GM19397 (cell line): ENCODE measurements around the gene SPECC1L.
"Not testable (repeated sequence)": the region's sequence is repeated elsewhere in the genome, so short reads cannot be mapped to it uniquely, and the experiment has no call there.

Source experiments
- ATAC-seq: cut with Tn5 transposase; IDR thresholded peaks from one replicate; pipeline ENCODE4 v1.9.1; 2021; ENCODE audit warnings: mild to moderate bottlenecking, moderate library complexity; ENCODE audit not compliant: unreplicated experiment

SPECC1L gene

DNA sequence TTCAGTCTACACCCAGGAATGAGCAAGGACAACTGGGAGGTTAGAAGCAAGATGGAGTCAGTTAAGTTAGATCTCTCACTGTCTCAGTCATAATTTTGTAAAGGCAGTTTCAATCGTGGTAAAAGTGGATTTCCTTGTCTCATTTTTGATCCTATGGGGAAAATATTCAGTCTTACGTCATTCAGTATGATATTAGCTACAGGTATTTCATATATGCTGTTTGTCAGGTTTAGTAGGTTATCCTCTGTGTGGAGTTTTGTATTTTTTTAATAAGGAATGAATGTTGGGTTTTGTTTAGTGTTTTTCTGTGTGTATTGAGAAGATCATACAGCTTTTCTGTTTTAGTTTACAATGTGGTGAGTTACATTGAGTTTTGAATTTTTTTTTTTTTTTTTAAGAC, 11.8 kb downstream of the SPECC1L start:
- ATAC-seq = no peak

DNA sequence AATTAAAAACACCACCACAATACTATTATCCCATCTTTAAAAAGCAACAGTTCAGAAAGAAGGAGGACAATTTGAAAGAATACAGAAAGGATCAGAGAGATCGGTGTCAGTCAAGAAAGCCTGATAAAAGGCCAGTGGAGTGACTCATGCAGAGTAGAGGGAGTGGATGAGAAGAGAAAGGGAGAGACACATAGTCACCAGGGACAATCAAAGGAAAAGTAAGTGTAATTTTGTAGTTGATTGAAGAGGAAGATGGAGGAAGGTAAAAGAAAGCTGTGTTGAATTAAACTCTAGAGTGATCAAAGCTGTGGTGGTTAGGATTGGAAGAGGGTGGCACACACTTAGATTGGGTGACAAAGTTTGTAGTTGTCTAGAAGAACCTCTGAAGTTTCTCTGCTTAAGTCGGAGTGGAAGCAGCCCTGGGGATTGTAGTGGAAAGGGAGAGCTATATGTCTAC, 14.1 kb downstream of the SPECC1L start:
- ATAC-seq = no peak

DNA sequence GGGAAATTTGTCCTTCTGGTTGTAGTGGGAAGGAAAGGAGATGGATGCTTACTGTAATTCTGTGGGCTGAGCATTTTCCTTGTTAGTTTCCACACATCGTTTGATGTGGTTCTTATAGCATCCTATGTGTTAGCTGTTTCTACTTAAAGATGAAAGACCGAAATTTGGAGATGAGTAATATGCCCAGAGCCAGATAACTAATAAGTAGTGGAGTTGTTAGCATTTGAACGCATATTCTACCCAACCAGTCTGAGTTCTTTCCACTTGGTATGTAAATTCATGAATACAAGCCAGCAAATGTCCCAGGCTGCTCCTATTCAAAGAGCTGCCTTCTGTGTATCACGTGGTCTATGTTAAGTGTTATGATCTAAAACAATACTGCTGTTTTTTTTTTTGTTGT, 14.6 kb downstream of the SPECC1L start:
- ATAC-seq = no peak

DNA sequence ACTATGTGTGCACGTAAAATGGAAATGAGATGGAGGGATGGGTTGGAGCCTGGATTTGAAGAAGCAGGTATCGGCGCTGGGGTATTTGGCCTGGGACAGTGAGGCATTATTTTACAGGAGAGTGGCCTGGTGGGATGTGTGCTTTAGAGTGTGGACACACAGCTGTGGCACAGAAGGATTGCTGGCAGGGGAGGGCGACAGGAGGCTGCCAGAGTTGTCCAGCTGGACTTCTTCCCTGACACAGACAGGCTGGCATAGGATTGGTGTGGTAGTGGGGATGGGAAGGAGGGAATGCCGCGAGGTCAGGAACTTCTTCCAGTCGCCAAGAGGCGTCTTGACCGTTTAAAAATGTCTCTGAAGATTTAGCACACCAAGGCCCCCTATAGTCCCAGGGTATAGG, 16.6 kb downstream of the SPECC1L start:
- ATAC-seq = not testable (repeated sequence)

DNA sequence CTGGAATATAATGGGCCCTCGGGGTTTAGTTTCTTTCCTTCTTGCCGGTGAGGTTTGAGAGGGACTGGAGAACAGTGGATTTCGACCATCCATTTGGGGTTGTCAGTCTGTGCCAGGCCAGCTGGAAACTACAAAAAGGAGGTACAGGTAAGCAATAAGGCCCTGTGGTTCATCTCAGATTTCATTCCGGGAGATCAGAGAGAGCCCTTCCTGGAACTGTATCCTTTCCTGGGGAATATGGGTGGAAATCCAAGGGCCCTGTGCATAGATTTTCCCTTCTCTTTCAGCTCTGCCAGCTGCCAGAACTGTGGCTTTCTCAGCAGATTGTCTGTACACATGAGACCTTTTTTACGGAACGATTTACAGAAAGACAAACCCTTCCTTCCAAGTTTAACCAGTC, 17.2 kb downstream of the SPECC1L start:
- ATAC-seq = not testable (repeated sequence)

DNA sequence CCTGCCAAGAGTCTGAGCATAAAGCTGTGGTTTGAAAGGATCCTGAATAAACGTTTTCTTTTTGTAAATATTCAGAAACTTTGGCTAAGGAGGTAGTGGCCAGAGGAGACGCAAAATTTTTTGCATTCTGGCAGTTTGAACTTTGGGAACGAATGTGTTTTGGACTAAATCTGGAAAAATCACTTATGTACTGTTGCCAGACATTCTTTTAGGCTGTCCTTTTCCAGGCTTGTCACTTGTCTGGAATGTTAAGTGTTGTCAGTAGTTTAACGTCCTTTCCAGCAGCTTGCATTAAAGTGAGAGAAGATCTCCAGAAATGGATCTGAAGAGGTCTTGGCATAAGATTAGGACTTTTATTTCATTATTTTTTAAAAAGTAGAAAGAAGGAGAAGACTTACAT, 18.5 kb downstream of the SPECC1L start:
- ATAC-seq = no peak

DNA sequence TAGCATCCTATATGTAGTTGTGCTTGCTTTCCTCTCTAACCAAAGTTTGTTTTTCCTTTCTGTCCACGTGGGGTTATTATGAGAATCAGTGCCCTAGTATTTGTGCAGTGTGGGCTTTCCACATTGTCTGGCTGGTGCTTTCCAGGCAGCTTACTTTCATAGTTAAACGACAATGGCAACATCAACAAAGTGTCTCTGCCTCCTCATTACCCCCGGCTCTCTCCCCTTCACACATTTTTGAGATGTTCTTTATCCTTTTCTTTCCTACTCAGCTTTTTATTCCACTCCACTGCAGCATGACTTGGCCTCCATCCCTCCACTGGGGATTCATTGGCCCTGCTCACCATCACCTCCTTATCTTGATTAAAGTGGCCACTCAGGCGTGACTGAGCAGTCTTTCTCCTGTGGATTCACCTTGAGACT, 19.1 kb downstream of the SPECC1L start:
- ATAC-seq = no peak

DNA sequence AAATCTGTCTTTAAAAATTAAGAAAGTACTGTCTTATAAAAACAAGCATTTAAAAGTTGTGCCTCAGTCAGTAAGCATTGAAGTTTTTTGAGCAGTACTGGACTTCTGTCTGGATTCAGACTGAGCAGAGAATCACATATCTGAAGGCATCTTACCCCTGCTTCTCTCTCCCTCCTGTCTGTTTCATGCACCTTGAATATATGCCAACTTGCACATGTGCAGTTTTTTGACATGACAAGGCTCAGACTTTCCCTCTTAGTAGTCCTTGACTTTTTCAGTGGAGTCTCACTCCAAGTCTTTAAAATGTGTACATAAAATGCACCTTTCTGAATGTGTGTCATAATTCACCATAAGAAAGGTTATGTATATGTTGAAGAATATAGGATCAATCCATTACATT, 19.8 kb downstream of the SPECC1L start:
- ATAC-seq = no peak

DNA sequence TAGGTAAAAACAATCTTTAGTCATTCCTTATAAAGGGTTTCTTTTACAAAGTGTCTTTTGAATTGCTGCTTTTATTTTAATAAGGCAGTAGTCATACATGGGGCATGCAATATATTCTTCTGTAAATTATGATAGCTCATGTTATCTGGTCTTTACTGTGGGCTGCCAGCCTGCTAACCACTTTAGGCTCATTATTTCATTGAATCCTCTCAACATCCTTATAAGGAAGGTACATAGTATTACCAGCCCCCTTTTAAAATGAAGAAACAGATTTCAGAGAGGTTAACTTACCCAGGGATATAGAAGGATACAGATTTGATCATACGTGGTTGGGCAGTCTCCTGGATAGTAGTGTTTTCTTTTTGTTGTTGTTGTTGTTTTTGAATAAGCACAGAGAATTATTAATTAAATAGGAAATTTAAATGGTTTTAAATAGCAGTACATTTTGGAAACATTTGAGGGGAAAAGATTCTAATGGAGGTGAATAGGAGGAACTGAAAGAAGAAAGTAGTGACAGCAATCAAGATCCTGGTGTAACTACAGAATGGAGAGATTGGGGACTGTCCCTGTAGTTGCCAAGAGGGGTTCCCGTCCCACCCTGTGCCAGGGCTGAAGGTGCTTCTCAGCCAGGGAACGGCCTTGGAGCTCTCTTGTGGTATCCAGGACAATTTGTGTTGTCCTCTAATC, 21.0 kb downstream of the SPECC1L start:
- no peak for ATAC-seq

DNA sequence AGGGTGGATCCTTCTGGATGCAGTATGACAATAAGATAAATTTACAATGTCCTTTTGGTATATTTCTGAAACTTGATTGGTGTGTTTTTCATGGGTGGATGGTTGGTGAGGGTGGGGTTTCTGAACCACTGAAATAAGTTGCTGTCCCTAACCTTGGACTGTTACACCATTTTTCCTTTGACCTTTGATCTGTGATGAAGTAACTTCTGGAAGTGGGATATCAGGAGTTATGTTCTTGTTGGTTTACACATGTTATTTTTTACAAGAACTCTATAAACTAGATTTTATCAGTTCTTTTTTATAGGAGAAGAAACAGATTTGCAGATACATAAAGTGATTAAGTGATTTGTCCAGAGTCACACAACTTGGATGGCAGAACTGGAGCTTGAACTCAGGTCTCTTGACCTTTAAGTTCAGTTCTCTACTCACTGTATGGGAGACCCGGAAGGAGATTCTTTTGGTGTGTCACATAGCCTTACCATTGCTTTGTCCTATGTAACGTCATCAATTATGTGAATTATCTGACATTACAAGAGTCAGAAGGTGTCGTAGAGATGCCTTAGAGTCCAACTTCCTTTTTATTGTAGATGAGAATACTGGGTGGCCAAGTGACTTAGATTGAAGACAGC, 21.7 kb downstream of the SPECC1L start:
- ATAC-seq = not testable (repeated sequence)

DNA sequence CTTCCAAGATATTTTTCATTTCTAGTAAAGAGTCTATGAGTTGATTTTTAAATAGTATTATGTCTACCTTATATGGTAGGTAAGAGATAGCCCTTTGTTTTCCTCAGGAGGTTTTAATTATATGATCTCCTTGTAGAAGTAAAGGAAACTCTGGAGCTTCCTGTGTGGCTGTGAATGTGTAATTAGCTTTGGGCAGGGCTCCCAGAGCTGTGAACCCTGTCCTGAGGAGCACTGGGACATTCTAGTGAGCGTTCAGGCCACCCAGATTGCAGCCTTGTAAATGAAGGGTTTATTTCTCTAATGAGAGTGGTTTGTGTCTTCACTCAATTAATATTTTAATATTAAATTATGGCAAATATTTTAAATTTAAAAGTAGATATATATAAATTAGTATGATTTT, 24.3 kb downstream of the SPECC1L start:
- not testable (repeated sequence) for ATAC-seq

DNA sequence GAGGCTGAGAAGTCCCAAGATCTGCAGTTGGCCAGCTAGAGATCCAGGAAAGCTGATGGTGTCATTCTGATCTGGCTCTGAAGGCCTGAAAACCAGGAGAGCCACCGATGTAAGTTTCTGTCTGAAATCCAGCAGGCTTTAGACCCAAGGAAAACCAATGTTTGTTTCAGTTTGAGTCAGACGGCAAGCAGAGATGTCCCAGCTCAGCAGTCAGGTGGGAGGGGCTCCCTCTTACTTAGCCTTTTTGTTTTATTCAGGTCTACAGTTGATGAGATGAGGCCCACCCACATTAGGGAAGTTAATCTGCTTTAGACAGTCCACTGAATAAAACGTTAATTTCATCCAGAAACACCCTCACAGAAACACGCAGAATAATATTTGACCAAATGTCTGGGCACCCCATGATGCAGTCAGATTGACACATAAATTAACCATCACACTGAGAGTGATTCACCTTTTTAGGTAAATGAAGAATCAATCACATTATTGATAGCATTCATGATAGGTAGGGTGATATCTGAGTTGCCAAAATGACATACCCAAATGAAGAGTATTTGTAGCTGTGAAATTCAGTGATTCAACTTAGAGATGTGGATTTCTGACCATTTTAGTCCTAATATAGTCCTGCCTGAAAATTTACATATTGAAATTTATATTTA, 28.0 kb downstream of the SPECC1L start:
- not testable (repeated sequence) for ATAC-seq

DNA sequence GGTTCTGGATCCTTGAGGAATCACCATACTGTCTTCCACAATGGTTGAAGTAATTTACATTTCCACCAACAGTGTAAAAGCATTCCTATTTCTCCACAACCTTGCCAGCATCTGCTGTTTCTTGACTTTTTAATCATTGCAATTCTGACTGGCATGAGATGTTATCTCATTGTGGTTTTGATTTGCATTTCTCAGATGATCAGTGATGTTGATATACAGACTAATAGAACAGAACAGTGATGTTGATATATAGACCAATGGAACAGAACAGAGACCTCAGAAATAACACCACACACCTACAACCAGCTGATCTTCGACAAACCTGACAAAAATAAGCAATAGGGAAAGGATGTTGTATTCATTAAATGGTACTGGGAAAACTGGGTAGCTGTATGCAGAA, 29.9 kb downstream of the SPECC1L start:
- not testable (repeated sequence) for ATAC-seq

DNA sequence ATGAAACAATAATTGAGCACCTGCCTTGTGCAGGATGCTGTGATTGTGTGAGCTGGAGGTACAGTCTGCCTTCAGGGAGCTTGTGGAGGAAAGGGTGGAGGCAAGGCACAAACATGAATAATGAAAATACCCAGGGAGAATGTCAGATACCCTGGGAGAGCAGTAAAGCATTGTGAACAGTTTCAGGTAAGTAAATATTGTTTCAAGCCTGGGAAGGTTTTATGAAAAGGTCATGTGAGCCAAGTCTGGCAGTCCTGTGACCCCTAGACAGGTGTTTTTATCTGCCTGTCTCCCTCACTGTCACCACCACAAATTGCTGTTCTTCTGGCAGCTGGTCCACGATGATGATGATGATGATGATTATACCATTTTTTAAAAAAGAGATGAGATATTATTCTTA, 32.0 kb downstream of the SPECC1L start:
- ATAC-seq = no peak

DNA sequence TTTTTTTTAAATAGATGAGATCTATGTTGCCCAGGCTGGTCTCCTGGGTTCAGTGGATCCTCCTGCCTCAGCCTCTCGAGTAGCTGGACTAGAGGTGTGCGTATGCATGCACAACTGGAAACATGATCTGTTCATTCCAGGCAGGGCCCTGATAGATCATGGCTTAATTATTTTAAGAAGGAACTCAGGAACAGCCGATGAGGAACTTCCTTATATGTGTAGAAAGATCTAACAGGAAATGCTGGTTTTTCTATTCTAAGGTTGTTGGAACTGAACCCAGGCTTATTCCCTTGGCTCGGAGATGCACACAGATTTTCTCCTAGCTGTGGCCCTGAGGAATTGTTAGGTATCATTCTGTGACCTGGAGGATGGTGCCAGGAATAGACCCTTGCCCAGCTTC, 32.4 kb downstream of the SPECC1L start:
- no peak for ATAC-seq

DNA sequence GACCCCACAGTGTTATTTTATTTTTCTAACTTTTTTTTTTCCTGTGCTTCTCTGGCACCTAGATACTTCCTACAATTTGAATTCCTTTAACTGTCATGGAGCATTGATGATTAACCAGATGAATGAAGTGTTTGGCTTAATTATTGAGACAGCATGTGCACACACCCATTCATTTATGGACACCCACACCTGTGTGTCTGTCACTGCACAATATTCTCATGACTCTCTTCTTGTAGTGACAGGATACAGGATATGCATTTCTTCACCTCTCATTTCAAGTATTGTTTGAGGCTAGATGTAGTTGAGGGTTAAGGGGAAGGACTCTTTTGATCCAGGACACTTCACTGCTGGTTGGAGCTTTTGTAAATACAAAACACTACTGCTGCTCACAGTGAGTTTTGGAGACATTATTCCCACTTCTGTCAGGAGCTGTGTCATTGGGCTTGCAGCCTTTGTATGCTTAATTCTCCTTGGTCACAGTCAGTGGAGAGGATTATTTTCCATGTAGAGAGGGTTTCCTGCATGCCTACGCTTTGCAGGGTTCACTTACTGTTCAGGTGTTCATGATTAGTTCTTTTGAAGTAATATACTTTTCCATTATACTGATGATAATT, 33.5 kb downstream of the SPECC1L start:
- no peak for ATAC-seq

DNA sequence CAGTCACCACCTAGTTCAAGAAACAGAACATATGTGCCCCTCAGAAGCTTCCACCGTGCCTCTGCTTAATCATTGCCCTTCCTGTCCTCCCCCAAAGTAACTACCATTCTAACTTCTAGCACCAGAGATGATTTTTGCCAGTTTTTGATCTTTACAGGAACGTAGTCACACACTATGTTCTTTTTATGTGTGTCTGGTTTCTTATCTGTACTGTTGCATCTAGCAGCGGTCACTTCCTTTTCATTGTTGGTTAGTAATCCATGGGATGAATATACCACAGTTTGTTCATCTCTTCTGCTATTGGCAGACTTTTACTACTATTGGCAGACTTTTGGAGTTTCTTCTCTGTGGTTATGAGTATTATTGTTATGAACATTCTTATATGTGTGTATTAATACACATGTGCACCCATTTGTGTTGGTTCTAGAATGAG, 34.6 kb downstream of the SPECC1L start:
- ATAC-seq = no peak

DNA sequence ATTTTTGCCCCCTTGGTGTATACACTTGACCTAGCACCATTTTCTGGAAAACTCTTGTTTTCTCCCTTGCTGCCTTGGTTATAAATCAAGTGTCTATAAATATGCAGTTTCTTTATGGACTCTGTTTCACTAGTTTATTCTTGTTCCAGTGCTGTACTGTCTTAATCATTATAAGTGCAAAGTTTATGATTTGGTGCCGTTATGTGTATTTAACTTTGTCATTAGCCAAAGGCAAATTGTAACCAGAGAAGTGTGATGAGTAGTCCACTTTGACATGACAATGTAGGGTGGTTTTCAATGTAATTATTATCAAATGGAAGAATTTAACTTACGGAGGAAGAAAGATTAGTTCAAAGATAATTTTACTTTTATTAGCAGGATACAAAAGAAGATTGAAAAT, 40.3 kb downstream of the SPECC1L start:
- no peak for ATAC-seq

DNA sequence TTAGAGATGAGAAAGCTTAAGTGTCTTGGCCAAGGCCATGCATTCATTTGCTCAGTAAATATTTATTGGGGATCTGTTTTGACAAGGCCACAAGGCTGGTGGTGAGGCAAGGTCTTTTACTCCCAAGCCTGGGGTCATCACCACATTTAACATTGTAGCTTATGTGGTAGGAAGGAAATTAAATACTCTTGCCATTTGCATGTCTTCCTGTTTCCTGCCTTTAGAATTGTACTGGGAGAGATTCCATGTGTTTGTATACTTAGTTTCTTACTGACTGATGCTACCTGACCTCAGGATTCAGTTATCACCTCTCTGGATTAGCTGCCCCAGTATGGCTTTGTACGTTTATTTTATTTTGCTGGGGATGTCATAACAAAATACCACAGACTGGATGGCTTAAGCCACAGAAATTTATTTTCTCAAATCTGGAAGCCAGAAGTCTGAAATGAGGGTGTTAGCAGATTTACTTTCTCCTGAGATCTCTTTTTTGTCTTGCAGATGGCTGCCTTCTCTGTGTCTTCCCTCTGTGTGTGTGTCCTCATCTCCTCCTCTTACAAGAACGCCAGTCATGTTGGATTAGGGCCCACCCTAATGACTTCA, 44.8 kb downstream of the SPECC1L start:
- no peak for ATAC-seq

DNA sequence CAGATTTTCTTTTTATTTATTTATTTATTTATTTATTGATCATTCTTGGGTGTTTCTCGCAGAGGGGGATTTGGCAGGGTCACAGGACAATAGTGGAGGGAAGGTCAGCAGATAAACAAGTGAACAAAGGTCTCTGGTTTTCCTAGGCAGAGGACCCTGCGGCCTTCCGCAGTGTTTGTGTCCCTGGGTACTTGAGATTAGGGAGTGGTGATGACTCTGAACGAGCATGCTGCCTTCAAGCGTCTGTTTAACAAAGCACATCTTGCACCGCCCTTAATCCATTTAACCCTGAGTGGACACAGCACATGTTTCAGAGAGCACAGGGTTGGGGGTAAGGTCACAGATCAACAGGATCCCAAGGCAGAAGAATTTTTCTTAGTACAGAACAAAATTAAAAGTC, 45.6 kb downstream of the SPECC1L start:
- ATAC-seq = not testable (repeated sequence)

DNA sequence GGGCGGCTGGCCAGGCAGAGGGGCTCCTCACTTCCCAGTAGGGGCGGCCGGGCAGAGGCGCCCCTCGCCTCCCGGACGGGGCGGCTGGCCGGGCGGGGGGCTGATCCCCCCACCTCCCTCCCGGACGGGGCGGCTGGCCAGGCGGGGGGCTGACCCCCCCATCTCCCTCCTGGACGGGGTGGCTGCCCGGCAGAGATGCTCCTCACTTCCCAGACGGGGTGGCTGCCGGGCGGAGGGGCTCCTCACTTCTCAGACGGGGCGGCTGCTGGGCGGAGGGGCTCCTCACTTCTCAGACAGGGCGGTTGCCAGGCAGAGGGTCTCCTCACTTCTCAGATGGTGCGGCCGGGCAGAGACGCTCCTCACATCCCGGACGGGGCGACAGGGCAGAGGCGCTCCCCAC, 46.9 kb downstream of the SPECC1L start:
- ATAC-seq = not testable (repeated sequence)
